Esophagus mucosa (tissue), 1 donor: Measurements from ENCODE around the gene PRPF39. TPM values are rescaled to one million over a fixed set of nuclear protein-coding genes. Genes with fewer than 3 reads are reported as not detected.
"Not testable (repeated sequence)": the region's sequence is repeated elsewhere in the genome, so short reads cannot be mapped to it uniquely, and the experiment has no call there.

Source experiments
- ATAC-seq: fragments of 200-7000 bp; cut with Tn5 transposase; one replicate; pipeline ENCODE4 v1.9.1; 2020
- total RNA-seq: library from RNA; stranded (reverse); gene quantifications from one replicate; pipeline ENCODE4 v1.2.4, GENCODE V29; 2023
- donor health status: DM: yes; HTN: yes; CAD: no.

The PRPF39 gene, protein sequence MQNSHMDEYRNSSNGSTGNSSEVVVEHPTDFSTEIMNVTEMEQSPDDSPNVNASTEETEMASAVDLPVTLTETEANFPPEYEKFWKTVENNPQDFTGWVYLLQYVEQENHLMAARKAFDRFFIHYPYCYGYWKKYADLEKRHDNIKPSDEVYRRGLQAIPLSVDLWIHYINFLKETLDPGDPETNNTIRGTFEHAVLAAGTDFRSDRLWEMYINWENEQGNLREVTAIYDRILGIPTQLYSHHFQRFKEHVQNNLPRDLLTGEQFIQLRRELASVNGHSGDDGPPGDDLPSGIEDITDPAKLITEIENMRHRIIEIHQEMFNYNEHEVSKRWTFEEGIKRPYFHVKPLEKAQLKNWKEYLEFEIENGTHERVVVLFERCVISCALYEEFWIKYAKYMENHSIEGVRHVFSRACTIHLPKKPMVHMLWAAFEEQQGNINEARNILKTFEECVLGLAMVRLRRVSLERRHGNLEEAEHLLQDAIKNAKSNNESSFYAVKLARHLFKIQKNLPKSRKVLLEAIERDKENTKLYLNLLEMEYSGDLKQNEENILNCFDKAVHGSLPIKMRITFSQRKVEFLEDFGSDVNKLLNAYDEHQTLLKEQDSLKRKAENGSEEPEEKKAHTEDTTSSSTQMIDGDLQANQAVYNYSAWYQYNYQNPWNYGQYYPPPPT
- 14.7 TPM for total RNA-seq

DNA sequence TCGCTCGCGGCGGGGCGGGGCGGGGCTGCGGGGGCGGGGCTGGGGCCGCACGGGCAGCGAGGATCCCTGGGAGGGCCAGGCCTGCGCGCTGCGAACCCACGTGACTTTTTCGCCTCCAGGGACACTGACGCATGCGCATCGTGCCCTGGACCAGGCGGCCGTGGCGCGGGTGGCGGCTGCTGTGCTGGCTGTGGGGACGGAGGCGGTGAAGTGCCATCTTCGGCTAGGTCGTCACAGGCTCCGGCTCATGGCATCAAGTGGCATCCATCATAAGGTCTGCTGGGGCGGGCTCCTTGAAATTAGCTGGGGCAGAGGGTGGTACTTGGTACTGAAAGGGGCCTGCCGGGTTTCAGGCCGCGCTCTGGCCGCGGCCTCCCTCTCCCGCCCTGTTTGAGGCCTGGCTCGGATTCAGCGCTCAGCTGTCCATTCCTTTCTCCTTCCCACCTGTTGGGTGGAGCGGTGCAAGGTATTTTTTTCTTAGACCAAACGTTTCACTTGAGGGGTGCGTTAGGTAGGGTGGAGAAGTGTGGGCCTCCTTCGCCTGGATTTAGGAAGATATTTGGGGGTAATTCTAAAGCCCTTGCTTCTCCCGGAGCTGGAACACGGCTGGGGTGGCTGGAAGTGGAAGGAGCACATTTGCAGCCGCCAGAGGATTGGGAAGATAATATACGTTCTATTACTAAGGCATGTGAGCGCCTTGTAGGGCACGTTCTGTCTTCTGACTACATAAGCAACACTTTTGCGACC lies at the start of gene PRPF39:
PRPF39 (plus strand) TSS at position 141 of the 747 bp plus-strand sequence. CDS start 11,124 bp downstream, outside the sequence.
- peak; percentile 99 for ATAC-seq

DNA sequence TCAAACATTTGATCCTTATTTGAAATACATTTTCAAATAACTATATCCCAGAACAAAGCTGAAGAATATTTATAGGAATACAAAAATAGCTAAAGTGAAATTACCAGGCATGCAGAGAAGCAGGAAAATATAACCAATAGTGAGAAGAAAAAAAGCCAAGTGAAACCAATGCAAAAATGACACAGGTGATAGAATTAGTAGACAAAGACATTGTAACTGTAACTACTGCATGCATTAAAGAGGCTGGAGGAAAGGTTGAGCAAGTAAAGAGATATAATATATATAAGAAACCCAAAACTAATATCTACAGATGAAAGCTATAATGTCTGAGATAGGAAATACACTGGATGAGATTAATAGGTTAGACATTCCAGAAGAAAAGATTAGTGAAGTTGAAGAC lies 49.2 kb upstream of the PRPF39 start:
- ATAC-seq: no peak

DNA sequence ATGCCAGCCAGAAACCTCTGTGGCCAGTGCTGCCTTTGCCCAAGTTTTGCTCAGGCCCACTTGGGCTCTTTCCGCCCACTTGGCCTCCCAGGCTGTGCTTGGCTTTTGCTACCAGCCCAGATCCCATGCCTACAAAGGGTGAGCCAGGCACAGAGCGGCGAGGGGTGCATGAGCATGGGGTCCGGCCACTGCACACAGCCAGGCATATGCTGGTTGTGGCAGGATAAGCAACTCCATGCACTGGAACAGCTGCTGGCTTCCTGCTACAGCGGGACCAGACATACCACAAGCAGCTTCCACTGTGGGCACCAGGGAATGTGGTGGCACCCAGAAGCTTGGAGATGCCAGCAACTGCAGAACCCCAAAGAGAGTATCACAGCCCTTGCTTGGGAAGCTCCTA lies 45.7 kb upstream of the PRPF39 start:
- no peak for ATAC-seq

DNA sequence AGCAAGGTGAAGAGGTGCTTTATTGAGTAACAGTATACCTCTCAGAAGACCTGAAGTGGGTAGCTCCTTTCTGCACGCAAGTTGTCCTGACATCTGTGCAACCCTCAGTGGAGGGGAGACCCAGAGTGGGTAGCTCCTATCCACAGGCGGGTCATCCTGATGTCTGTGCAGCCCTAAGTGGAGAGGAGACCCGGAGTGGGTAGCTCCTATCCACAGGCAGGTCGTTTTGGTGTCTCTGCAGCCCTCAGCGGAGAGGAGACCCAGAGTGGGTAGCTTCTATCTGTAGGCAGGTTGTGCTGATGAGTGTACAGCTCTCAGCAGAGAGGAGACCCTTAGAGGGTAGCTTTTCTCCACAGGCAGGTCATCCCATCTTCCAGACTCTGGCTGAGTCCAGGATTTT lies 45.1 kb upstream of the PRPF39 start:
- ATAC-seq: no peak

DNA sequence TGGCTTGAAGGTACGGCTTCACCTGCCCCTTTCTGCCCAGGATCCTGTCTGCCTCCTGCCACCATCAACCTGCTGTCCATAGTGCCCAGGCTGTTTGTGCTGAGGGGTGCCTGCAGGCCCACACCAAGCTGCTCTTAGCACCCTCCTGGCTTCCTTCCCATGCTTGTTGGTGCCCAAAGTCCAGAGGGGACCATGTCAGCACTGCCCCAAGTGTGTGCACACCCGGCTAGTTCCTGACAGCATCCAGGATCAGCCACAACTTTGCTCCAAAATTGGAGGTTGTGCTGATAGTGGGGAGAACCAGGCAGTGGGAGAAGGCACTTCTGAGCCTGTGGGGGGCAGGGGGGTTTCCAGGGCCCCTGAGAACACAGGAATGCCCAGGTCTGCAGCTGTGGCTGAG lies 44.5 kb upstream of the PRPF39 start:
- no peak for ATAC-seq

DNA sequence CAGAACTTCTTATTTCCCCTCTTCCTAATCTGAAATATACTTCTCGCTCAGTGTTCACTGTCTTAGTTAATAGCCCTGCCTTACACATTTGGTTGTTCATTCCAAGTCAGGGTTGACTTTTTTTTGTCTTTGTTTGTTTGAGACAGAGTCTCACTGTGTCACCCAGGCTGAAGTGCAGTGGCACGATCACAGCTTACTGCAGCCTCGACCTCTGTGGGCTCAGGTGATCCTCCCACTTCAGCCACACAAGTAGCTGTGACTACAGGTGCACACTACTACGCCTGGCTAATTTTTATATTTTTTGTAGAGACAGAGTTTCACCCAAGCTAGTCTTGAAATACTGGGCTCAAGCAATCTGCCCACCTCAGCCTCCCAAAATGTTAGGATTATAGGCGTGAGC lies 42.3 kb upstream of the PRPF39 start:
- no peak for ATAC-seq

DNA sequence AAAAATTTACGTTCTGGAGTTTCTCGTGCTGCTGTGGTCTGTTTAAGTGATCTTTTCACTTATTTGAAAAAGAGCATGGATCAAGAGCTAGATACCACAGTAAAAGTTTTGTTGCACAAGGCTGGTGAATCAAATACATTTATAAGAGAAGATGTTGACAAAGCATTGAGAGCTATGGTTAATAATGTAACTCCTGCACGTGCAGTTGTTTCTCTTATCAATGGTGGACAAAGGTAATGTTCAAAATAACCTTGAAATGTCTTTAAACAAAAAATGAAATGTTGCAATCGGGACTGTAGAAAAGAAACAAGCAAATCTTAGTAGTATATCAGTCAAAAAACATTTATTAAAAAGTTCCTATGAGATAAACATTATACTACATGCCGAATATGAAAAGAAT lies 39.3 kb upstream of the PRPF39 start:
- ATAC-seq: no peak

DNA sequence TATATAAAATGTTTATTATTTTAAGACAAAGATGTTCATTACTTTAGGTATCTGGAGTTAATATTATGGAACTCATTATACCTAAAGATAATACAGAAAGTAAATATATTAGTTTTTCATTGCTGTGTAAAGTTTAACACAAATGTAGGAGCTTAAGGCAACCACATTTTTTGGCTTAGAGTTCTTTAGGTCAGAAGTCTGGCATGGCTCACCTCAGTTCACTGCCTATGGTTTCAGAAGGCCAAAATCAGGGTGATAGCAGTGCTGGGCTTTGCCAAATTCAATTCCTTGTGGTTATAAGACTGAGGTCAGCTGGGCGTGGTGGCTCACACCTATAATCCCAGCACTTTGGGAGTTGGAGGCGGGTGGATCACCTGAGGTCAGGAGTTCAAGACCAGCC lies 35.5 kb upstream of the PRPF39 start:
- peak; percentile 37 for ATAC-seq

DNA sequence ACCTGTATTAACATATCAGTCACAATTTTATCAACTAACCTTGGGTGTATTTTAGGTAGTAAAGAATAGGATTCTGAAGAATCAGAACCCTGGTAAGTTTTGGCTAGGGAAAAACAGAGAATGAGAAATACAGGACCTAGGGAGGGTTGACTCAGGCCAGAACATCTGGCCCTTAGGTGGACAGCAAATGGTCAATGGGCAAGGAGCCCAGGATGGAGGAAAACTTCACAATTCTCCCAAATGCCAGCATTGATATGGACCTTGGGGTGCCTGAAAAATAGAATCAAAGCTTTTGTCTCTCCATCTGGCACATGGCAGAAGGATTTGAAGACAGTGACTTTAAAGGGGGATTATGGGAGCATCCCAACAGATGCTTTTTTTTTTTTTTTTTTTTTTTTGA lies 32.7 kb upstream of the PRPF39 start:
- no peak for ATAC-seq

DNA sequence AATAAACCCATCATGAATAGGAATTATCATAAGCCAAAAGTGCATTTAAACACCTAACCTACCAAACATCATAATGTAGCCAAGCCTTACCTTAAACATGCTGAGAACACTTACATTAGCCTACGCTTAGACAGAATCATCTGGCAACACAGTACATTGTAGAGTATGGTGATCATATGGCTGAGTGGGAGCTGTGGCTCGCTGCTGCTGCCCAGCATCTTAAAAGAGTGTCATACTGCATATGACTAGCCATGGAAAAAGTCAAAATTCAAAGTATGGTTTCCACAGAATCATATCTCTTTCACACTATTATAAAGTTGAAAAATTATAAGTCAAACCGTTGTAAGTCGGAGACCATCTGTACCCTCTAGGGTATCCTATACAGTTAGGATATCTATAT lies 32.0 kb upstream of the PRPF39 start:
- no peak for ATAC-seq

DNA sequence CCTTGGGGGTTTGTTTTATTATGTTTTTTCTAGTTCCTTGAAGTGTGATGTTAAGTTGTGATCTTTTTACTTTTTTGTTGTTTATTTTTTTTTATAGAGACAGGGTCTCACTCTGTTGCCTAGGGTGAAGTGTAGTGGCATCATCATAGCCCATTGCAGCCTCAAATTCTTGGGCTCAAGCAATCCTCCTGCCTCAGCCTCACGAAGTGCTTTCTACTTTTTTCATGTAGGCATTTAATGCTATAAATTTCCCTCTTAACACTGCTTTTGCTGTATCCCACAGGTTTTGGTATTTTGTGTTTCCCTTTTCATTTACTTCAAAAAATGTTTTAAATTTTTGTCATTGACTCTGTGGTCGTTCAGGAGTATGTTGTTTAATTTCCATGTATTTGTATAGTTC lies 26.6 kb upstream of the PRPF39 start:
- no peak for ATAC-seq

DNA sequence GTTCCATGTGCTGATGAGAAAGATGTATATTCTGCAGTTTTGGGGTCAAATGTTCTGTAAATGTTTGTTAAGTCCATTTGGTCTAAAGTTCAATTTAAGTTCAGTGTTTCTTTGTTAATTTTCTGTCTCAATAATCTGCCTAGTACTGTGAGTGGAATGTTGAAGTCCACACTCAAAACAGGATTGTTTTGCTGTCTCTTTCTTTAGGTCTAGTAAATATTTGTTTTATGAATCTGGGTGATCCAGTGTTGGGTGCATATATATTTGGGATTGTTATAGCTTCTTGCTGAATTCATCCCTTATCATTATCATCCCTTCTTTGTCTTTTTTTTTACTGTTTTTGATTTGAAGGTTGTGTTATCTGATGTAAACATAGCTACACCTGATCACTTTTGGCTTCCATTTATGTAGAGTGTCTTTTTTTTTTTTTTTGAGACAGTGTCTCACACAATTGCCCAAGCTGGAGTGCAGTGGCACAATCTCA lies 26.0 kb upstream of the PRPF39 start:
- ATAC-seq: no peak

DNA sequence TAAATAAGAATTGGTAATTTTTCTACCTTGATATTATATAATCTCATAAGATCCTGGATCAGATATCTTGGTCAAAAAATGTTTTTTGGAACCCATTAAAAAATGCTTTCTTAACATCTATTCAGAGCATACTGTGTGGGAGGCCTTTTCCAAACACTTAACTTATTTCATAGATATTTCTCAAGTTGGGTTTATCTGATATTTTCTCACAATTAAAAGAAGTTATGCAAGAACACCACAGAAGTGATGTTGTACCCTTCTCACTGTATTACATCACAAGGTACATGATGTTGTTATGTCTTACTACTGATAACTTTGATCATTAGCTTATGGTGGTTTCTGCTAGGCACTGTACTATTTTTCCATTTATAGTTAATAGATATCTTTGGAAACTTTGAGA lies 23.4 kb upstream of the PRPF39 start:
- no peak for ATAC-seq

DNA sequence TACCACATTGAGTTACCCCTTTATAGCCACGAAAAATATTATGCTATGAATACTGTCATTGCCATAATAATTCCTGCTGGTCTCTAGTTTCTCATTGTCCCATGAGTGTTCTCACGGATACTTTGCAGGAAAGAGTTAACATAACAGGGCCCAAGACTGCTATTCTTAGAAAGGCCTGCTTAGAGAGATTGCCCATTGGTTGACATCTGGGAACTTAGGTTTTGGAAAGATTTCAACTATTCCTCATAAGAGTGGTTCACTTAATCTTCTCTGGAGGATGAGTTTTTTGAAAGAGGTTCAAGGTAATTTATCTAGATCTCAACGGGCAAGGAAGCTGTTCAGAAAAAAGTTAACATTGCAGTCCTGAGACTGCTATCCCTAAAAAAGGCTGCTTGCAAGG lies 18.4 kb upstream of the PRPF39 start:
- ATAC-seq: no peak

DNA sequence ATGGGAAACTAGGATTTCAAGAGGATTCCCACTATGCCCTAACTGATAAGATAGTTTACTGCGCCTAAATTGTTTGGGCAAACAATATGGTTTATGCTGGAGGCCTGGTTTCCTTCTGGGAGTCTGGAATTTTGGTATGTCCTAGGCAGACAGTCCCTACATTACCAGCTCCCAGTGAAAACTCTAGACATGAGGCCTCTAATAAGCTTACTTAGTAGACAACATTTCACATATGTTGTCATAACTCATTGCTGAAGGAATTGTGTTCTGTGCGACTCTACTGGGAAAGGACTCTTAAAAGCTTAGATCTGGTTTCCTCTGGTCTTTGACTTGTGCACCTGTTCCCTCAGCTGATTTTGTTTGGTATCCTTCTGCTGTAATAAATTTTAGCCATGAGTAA lies 18.0 kb upstream of the PRPF39 start:
- no peak for ATAC-seq

DNA sequence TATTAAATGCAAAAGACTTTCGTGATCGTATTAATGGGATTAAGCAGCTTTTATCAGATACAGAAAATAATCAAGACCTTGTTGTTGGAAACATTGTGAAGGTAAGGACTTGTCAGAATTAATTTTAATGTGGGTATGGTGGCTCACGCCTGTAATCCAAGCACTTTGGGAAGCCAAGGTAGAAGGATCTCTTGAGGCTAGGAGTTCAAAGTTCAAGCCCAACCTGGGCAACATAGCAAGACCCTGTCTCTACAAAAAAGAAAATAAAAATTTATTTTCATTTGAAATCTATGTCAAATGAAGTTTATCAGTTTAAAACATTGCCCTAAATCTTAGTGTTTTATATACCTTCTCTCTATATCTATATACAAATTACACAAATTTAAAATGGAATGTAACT lies 17.2 kb upstream of the PRPF39 start:
- no peak for ATAC-seq

DNA sequence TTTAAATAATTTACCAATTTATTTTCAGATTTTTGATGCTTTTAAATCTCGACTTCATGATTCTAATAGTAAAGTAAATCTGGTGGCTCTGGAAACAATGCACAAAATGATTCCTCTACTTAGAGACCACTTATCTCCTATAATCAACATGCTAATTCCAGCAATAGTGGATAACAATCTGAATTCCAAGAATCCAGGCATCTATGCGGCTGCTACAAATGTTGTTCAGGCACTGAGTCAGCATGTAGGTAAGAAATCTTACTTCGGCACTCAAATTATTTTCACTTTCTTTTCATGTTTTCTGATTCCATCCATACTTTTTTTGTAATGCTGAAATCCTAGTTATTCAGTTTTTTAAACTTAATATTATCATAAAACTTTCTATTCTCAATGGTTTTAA lies 15.5 kb upstream of the PRPF39 start:
- no peak for ATAC-seq

DNA sequence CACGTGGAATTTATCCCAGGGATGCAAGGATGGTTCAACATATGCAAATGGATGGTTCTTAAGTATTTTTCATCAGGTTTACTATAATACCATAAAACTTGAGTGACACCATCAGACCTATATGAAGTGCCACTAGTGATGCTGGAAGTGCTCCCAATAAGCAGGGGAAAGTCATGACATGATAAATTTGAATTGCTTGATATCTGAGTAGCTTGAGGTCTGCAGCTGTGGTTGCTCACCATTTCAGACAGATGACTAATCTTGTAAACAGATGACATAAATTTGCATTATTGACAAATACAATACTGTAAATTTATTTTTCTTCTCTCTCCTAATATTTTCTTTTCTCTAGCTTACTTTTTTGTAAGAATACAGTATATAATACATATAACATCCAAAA lies 13.7 kb upstream of the PRPF39 start:
- no peak for ATAC-seq

DNA sequence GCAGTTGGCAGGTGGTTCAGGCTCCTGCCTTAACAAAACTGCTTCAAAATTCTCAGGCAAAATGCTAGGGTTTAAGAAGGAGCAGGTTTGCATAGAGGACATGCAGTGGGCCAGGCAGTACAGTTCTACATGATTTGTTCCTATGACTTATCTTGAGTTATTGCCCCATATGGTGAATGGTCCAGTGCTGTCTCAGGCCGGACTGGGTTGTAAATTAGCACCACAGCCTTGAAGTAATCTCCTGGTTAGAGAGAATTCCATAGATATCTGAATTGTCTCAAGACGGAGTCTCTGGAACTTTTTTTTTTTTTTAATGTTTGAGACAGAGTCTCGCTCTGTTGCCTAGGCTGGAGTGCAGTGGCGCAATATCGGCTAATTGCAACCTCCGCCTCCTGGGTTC lies 11.8 kb upstream of the PRPF39 start:
- ATAC-seq: no peak

DNA sequence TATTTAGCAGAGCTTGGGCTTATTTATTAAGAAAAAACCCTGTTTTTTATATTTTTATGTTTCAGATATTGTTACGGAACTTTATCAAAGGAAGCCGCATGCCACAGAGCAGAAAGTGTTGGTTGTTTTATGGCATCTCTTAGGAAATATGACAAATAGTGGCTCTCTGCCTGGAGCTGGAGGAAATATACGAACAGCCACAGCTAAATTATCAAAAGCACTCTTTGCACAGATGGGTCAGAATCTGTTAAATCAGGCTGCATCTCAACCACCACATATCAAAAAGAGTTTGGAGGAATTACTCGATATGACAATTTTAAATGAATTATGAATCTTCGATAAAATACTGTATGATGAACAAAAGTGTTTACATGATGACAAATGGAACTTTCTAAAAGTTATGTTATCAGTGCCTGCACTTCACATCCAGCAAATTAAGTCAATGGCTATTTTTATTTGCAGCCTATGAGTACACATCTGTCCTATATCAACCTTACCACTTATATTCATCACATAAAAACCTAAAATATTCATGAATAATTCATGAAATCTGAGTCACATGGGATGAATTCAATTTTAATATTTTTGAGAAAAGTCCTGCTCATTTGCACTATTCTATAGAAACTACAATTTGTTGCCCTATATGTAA lies 10.6 kb upstream of the PRPF39 start:
- ATAC-seq: no peak

DNA sequence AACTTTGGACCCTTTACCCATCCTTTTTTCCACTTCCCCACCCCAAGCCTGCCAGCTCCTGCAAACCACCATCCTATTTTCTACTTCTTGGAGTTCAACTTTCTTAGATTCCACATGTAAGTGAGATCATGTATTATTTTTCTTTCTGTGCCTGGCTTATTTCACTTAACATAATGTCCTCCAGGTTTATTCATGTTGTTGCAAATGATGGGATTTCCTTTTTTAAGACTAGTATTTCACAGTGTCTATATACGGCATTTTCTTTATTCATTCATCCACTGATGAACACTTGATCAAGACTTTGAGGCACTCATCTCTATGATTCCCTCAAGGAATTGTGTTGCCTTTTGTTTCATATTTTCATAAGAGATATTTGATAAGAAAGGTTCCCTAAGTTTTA lies 5.6 kb upstream of the PRPF39 start:
- ATAC-seq: no peak

DNA sequence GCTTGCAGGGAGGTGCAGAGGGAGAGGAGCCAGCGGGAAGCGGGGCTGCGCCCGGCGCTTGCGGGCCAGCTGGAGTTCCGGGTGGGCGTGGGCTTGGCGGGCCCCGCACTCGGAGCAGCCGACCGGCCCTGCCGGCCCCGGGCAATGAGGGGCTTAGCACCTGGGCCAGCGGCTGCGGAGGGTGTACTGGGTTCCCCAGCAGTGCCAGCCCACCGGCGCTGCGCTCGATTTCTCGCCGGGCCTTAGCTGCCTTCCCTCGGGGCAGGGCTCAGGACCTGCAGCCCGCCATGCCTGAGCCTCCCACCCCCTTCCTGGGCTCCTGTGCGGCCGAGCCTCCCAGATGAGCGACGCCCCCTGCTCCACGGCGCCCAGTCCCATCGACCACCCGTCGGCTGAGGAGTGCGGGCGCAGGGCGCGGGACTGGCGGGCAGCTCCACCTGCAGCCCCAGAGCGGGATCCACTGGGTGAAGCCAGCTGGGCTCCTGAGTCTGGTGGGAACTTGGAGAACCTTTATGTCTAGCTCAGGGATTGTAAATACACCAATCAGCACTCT lies 3.4 kb upstream of the PRPF39 start:
- not testable (repeated sequence) for ATAC-seq

DNA sequence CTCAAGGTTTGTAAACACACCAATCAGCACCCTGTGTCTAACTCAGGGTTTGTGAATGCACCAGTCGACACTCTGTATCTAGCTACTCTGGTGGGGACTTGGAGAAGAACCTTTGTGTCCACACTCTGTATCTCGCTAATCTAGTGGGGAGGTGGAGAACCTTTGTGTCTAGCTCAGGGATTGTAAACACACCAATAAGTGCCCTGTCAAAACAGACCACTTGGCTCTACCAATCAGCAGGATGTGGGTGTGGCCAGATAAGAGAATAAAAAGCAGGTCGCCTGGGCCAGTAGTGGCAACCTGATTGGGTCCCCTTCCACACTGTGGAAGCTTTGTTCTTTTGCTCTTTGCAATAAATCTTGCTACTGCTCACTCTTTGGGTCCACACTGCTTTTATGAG lies 2.8 kb upstream of the PRPF39 start:
- ATAC-seq: not testable (repeated sequence)
